Endodermal cell (in vitro differentiated cells): ENCODE results near the gene IQGAP2. TPM values are rescaled to one million over a fixed set of nuclear protein-coding genes. Genes with fewer than 3 reads are reported as not detected.

Experiments
- DNase-seq: peaks from one replicate; pipeline ENCODE4 v3.0.0-alpha.2; 2017
- H3K27ac ChIP-seq: 2 replicates; pipeline ENCODE4 v1.5.1; 2013; ENCODE audit warnings: mild to moderate bottlenecking, low read depth, low read length, moderate library complexity
- H3K27me3 ChIP-seq: 2 replicates; pipeline ENCODE4 v1.6.1; 2013; ENCODE audit warnings: mild to moderate bottlenecking, low read length, moderate library complexity; ENCODE audit not compliant: insufficient read depth, control insufficient read depth, poor library complexity, severe bottlenecking
- H3K36me3 ChIP-seq: 2 replicates; pipeline ENCODE4 v1.7.0; 2013; ENCODE audit warnings: mild to moderate bottlenecking, low read length, moderate library complexity; ENCODE audit not compliant: control insufficient read depth, insufficient read depth
- H3K4me1 ChIP-seq: one replicate; pipeline ENCODE4 v1.7.0; 2013; ENCODE audit warnings: low read length; ENCODE audit not compliant: control insufficient read depth, insufficient read depth
- H3K4me3 ChIP-seq: 2 replicates; pipeline ENCODE4 v1.5.1; 2013; ENCODE audit warnings: mild to moderate bottlenecking, low read length, moderate library complexity
- H3K9ac ChIP-seq: 2 replicates; pipeline ENCODE4 v1.6.1; 2013; ENCODE audit warnings: mild to moderate bottlenecking, low read length, moderate library complexity; ENCODE audit not compliant: poor library complexity, severe bottlenecking; ENCODE audit errors: extremely low read depth
- H3K9me3 ChIP-seq: 2 replicates; pipeline ENCODE4 v1.6.1; 2013; ENCODE audit warnings: mild to moderate bottlenecking, low read length, moderate library complexity; ENCODE audit not compliant: control insufficient read depth
- H3K27ac Mint-ChIP-seq: 2 replicates; pipeline ENCODE4 v1.8.0; 2020; ENCODE audit warnings: mixed read lengths
- H3K27me3 Mint-ChIP-seq: 2 replicates; pipeline ENCODE4 v1.8.0; 2021; ENCODE audit warnings: mild to moderate bottlenecking, mixed read lengths; ENCODE audit not compliant: insufficient read depth
- H3K36me3 Mint-ChIP-seq: 2 replicates; pipeline ENCODE4 v1.8.0; 2020; ENCODE audit warnings: low read depth, mixed read lengths
- H3K4me1 Mint-ChIP-seq: 2 replicates; pipeline ENCODE4 v1.8.0; 2020; ENCODE audit warnings: mixed read lengths
- H3K4me3 Mint-ChIP-seq: 2 replicates; pipeline ENCODE4 v1.8.0; 2020; ENCODE audit warnings: mild to moderate bottlenecking, moderate library complexity, mixed read lengths
- H3K9me3 Mint-ChIP-seq: 2 replicates; pipeline ENCODE4 v1.8.0; 2020; ENCODE audit warnings: mild to moderate bottlenecking, mixed read lengths
- CTCF ChIP-seq: fragments of 200-600 bp; sonication (generic); conservative IDR thresholded peaks from 2 replicates; pipeline ENCODE4 v1.5.0; 2021; ENCODE audit warnings: antibody characterized with exemption, mild to moderate bottlenecking
- WGBS, 2 experiments: methylation state at CpG; one replicate each; pipeline versions ENCODE4 v1.1.5 to v1.1.7; 2013; ENCODE audit warnings: missing lambda C conversion rate in 2 of 2, mixed read lengths in 1 of 2; ENCODE audit not compliant: insufficient coverage in 1 of 2, insufficient read length in 1 of 2; 5-methylcytosine and 5-hydroxymethylcytosine counted together
- total RNA-seq, 2 donors: library from RNA; stranded (reverse); fragmentation: NEBNext Ultra II Directional in 1 of 2; extraction: Animal tissue kit (Norgen Biotek cat#: 25700) in 1 of 2; gene quantifications; 2 replicates in 1 of 2; 3 replicates in 1 of 2; pipeline ENCODE4 v1.2.1, GENCODE V29; 2021

Gene IQGAP2
- total RNA-seq, 2 donors from 2014 or later: 8.3 to 19.4 TPM

GRCh38 chr5:76525956-76526355 is 122.9 kb downstream of the IQGAP2 start:
- WGBS, 2 experiments: 88 to 96% methylated on average over 2 of the region's 2 CpGs
- no peak for TF ChIP-seq CTCF
- H3K27ac Mint-ChIP-seq: no peak overlapping the region

GRCh38 chr5:76526950-76527583 is 124.0 kb downstream of the IQGAP2 start:
- no peaks in the 10 kb centered on the region for H3K4me1 ChIP-seq
- 90 to 95% methylated on average over 2 of the region's 2 CpGs for WGBS, 2 experiments
- no peak overlapping the region for H3K27ac ChIP-seq
- DNase-seq: no peak
- Mint-ChIP-seq H3K4me1 (peaks cover 33% of the 10 kb centered on the region), H3K4me3 (no peak overlapping the region), H3K27me3 (peaks cover 12% of the 10 kb centered on the region), H3K27ac (no peak overlapping the region), H3K9me3 (peaks cover 3% of the 10 kb centered on the region), H3K36me3 (no peaks in the 10 kb centered on the region)
- no peak overlapping the region for H3K9ac ChIP-seq
- H3K27me3 ChIP-seq: no peaks in the 10 kb centered on the region
- no peak for TF ChIP-seq CTCF
- no peaks in the 10 kb centered on the region for H3K36me3 ChIP-seq
- no peak overlapping the region for H3K4me3 ChIP-seq
- H3K9me3 ChIP-seq: no peaks in the 10 kb centered on the region

More at GRCh38 chr5:76525956-76526355, 122.9 kb downstream of the IQGAP2 start:
- Histone ChIP-seq H3K9ac (no peak overlapping the region), H3K4me1 (no peaks in the 10 kb centered on the region), H3K36me3 (no peaks in the 10 kb centered on the region), H3K9me3 (no peaks in the 10 kb centered on the region), H3K27me3 (no peaks in the 10 kb centered on the region), H3K4me3 (no peak overlapping the region), H3K27ac (no peak overlapping the region)
- H3K36me3 Mint-ChIP-seq: no peaks in the 10 kb centered on the region
- peaks cover 9% of the 10 kb centered on the region for H3K27me3 Mint-ChIP-seq
- no peak overlapping the region for H3K4me3 Mint-ChIP-seq
- H3K4me1 Mint-ChIP-seq: peaks cover 33% of the 10 kb centered on the region
- no peaks in the 10 kb centered on the region for H3K9me3 Mint-ChIP-seq
- DNase-seq: no peak

- no peak for DNase-seq
- Mint-ChIP-seq H3K27me3 (peaks cover 14% of the 10 kb centered on the region), H3K36me3 (no peaks in the 10 kb centered on the region), H3K4me1 (peaks cover 28% of the 10 kb centered on the region), H3K4me3 (no peak overlapping the region), H3K27ac (peak overlapping the region; percentile 9), H3K9me3 (peaks cover 3% of the 10 kb centered on the region)
- Histone ChIP-seq H3K4me1 (no peaks in the 10 kb centered on the region), H3K4me3 (no peak overlapping the region), H3K36me3 (no peaks in the 10 kb centered on the region), H3K9me3 (no peaks in the 10 kb centered on the region), H3K9ac (no peak overlapping the region), H3K27ac (no peak overlapping the region), H3K27me3 (no peaks in the 10 kb centered on the region)
- no peak for TF ChIP-seq CTCF
- WGBS, 2 experiments: 71 to 73% methylated on average over 2 of the region's 2 CpGs
These were observed 124.6 kb downstream of the IQGAP2 start for GRCh38 chr5:76527685-76528161.
